Endothelial cell of umbilical vein (primary cell): ENCODE data around the gene MRPL48. TPM values are rescaled to one million over a fixed set of nuclear protein-coding genes. Genes with fewer than 3 reads are reported as not detected.

Experiments
- BruUV-seq: library from RNA; stranded (reverse); fragments of 400-500 nt; replicated peaks from 2 replicates; lab custom pipeline; 2021; lab: Mats Ljungman, UMichigan
- CTCF ChIA-PET: fragments of 300-600, 350-600 bp; sonication (Branson Sonifier 250); formaldehyde crosslinking; loops from one replicate; lab custom pipeline; 2021; ENCODE audit warnings: antibody characterized with exemption, inconsistent platforms; lab: Charles Lee
- POLR2A ChIA-PET: fragments of 300-600, 350-600 bp; sonication (Branson Sonifier 250); formaldehyde crosslinking; loops from one replicate; lab custom pipeline; 2021; ENCODE audit warnings: antibody characterized with exemption, inconsistent platforms; lab: Charles Lee
- DNase-seq: peaks from one replicate; pipeline ENCODE4 v3.0.0-alpha.2; 2011; ENCODE audit warnings: low read depth, low spot score
- FAIRE-seq: peaks from 2 replicates; lab custom pipeline; 2011; peaks lifted over from hg19 to GRCh38; lab: Jason Lieb, UNC
- H2AFZ ChIP-seq: 2 replicates; pipeline ENCODE4 v1.6.0; 2012; ENCODE audit warnings: low read depth, low read length, control low read depth, inconsistent platforms
- H3K27ac ChIP-seq: 2 replicates; pipeline ENCODE4 v1.5.1; 2011; ENCODE audit warnings: low read depth, mild to moderate bottlenecking, control low read depth, low read length, moderate library complexity; ENCODE audit not compliant: insufficient read depth
- H3K27me3 ChIP-seq, 2 experiments: 2 replicates each; pipeline versions ENCODE4 v1.6.0 to v1.6.1; 2011; ENCODE audit warnings: low read length in 2 of 2, mixed read lengths in 1 of 2; ENCODE audit not compliant: control insufficient read depth in 2 of 2, insufficient read depth in 2 of 2
- H3K36me3 ChIP-seq, 2 experiments: 2 replicates in 1 of 2; 3 replicates in 1 of 2; pipeline ENCODE4 v1.5.1; 2011; ENCODE audit warnings: low read length in 2 of 2, mild to moderate bottlenecking in 1 of 2, moderate library complexity in 1 of 2; ENCODE audit not compliant: control insufficient read depth in 2 of 2, insufficient read depth in 2 of 2; ENCODE audit errors: extremely low read depth in 1 of 2
- H3K4me1 ChIP-seq: 3 replicates; pipeline ENCODE4 v1.5.1; 2011; ENCODE audit warnings: mild to moderate bottlenecking, low read length; ENCODE audit not compliant: control insufficient read depth, insufficient read depth; ENCODE audit errors: extremely low read depth
- H3K4me2 ChIP-seq: 2 replicates; pipeline ENCODE4 v1.6.1; 2011; ENCODE audit warnings: low read length, control low read depth, mixed read lengths; ENCODE audit not compliant: insufficient read depth
- H3K4me3 ChIP-seq, 3 experiments: fragments of 200-600 bp in 1 of 3; sonication (generic), shearing (Covaris generic) in 1 of 3; replicated peaks in 1 of 3; 2 replicates each; pipeline ENCODE4 v1.5.1; 2011 to 2016; ENCODE audit warnings: control low read depth in 3 of 3, low read length in 3 of 3, mild to moderate bottlenecking in 2 of 3, inconsistent platforms in 1 of 3, low read depth in 1 of 3, moderate library complexity in 1 of 3; ENCODE audit not compliant: insufficient read depth in 1 of 3
- H3K79me2 ChIP-seq: 2 replicates; pipeline ENCODE4 v1.6.0; 2012; ENCODE audit warnings: low read length, inconsistent platforms; ENCODE audit not compliant: control insufficient read depth, insufficient read depth
- H3K9ac ChIP-seq: replicated peaks from 2 replicates; pipeline ENCODE3; 2011; ENCODE audit warnings: low read length, control low read depth; ENCODE audit not compliant: insufficient read depth; ENCODE audit errors: extremely low read depth
- H3K9me1 ChIP-seq: replicated peaks from 3 replicates; pipeline ENCODE4 v1.6.0; 2011; ENCODE audit warnings: mild to moderate bottlenecking, low read length; ENCODE audit not compliant: control insufficient read depth, insufficient read depth; ENCODE audit errors: extremely low read depth
- H3K9me3 ChIP-seq: replicated peaks from 2 replicates; pipeline ENCODE4 v1.5.1; 2012; ENCODE audit warnings: low read length, inconsistent platforms; ENCODE audit not compliant: control insufficient read depth, insufficient read depth
- H4K20me1 ChIP-seq: replicated peaks from 2 replicates; pipeline ENCODE3; 2011; ENCODE audit warnings: mild to moderate bottlenecking, low read length; ENCODE audit not compliant: control insufficient read depth, insufficient read depth; ENCODE audit errors: extremely low read depth
- CTCF ChIP-seq, 2 donors: IDR thresholded peaks; 1 replicate in 1 of 2; 2 replicates in 1 of 2; pipeline ENCODE4 v1.5.1; 2011; ENCODE audit warnings: low read length in 2 of 2, mild to moderate bottlenecking in 2 of 2, moderate library complexity in 2 of 2, control low read depth in 1 of 2, inconsistent platforms in 1 of 2, low read depth in 1 of 2; ENCODE audit not compliant: insufficient read depth in 1 of 2; ENCODE audit errors: extremely low read depth in 1 of 2
- EZH2 ChIP-seq: IDR thresholded peaks from 2 replicates; pipeline ENCODE4 v1.6.1; 2012; ENCODE audit warnings: borderline replicate concordance, low read depth, mild to moderate bottlenecking, moderate library complexity, low read length, inconsistent platforms; ENCODE audit not compliant: severe bottlenecking
- FOS ChIP-seq: IDR thresholded peaks from 2 replicates; pipeline ENCODE4 v1.6.1; 2011; ENCODE audit warnings: mild to moderate bottlenecking, low read length, moderate library complexity, borderline replicate concordance; ENCODE audit not compliant: insufficient read depth
- GATA2 ChIP-seq: IDR thresholded peaks from 2 replicates; pipeline ENCODE4 v1.7.0; 2011; ENCODE audit warnings: low read depth, mild to moderate bottlenecking, moderate library complexity, mixed read lengths, low read length; ENCODE audit not compliant: insufficient read length, insufficient read depth
- JUN ChIP-seq: IDR thresholded peaks from 2 replicates; pipeline ENCODE4 v1.6.1; 2011; ENCODE audit warnings: borderline replicate concordance, low read depth; ENCODE audit not compliant: insufficient read length, insufficient read depth
- MAX ChIP-seq: IDR thresholded peaks from 2 replicates; pipeline ENCODE4 v1.6.1; 2011; ENCODE audit not compliant: insufficient read depth, insufficient read length
- MYC ChIP-seq: IDR thresholded peaks from one replicate; pipeline ENCODE4 v1.6.1; 2011; ENCODE audit warnings: mild to moderate bottlenecking, low read depth, low read length
- POLR2A ChIP-seq: IDR thresholded peaks from 2 replicates; pipeline ENCODE4 v1.6.1; 2012; ENCODE audit warnings: low read depth, mild to moderate bottlenecking, control low read depth, low read length
- POLR2AphosphoS5 ChIP-seq: IDR thresholded peaks from 2 replicates; pipeline ENCODE4 v1.6.1; 2012; ENCODE audit warnings: low read depth, mild to moderate bottlenecking, control low read depth, low read length, moderate library complexity; ENCODE audit not compliant: insufficient read depth
- dilution Hi-C: fragments of 300-500 bp; cut with MboI; formaldehyde crosslinking; loops from one replicate; pipeline ENCODE4 v1.15.0; 2019; ENCODE audit warnings: low sequenced_read_pairs; ENCODE audit not compliant: extremely low pct_ligation_motif_present
- intact Hi-C: fragments of 100-400 bp; cut with micrococcal nuclease; formaldehyde crosslinking; loops from one replicate; pipeline ENCODE4 v1.10.0; 2022
- polyA plus RNA-seq, 4 experiments: library from polyadenylated mRNA; depleted of rRNA in 3 of 4; stranded (reverse) in 3 of 4; unstranded in 1 of 4; fragments of >200 nt; gene quantifications; 2 replicates each; pipeline versions ENCODE4 v1.2.1 to v1.2.3, GENCODE V29; 2011 to 2012; ENCODE audit warnings: missing spikeins in 1 of 4
- total RNA-seq: library from RNA; stranded (reverse); gene quantifications from 2 replicates; pipeline ENCODE4 v1.2.3, GENCODE V29; 2021

The MRPL48 gene
- total and polyA plus RNA-seq, 2 donors (not counting 3 experiments of a cell fraction or from before 2014, with no cell fraction given) = 25.0 to 38.3 TPM

- TF ChIP-seq POLR2A (no peak), GATA2 (no peak), FOS (no peak), MYC (no peak), MAX (no peak), POLR2AphosphoS5 (no peak), CTCF (IDR thresholded peaks at IDR 0.05; ENCODE audit: extremely low read depth in 1 of 2, insufficient read depth in 1 of 2, low read depth in 1 of 2, low read length in 2 of 2) (no peak), EZH2 (no peak), JUN (no peak)
- H3K9me1 ChIP-seq = no peaks in the 10 kb centered on the region
- no peak overlapping the region for H3K4me3 ChIP-seq
- H4K20me1 ChIP-seq = no peaks in the 10 kb centered on the region
- H3K4me1 ChIP-seq = no peaks in the 10 kb centered on the region
- intact Hi-C loops (no loop called here), dilution Hi-C loops (no loop called here)
- H3K9me3 ChIP-seq = no peaks in the 10 kb centered on the region
- DNase-seq (no peak), FAIRE-seq (no peak)
- BruUV-seq = no TSS peak
- no peak overlapping the region for H2AFZ ChIP-seq
- ChIA-PET CTCF (no interaction called here), POLR2A (no interaction called here)
- peaks cover 0 to 3% of the 10 kb centered on the region in 2 experiments for H3K36me3 ChIP-seq
- H3K79me2 ChIP-seq = no peaks in the 10 kb centered on the region
- no peak overlapping the region for H3K27ac ChIP-seq
- H3K4me2 ChIP-seq = no peak overlapping the region
- H3K9ac ChIP-seq = no peak overlapping the region
- H3K27me3 ChIP-seq = no peaks in the 10 kb centered on the region
Observed at GRCh38 chr11:73838443-73839122, 50.9 kb downstream of the MRPL48 start.
